HCT116 (cell line): Measurements from ENCODE around the gene SCRG1. TPM values are rescaled to one million over a fixed set of nuclear protein-coding genes. Genes with fewer than 3 reads are reported as not detected.

Experiments used
- ATAC-seq: fragments of 200-7000 bp; cut with Tn5 transposase; 2 replicates; pipeline ENCODE4 v1.9.1; 2020; ENCODE audit warnings: mild to moderate bottlenecking, moderate library complexity
- BruUV-seq: library from RNA; stranded (reverse); fragments of 400-500 nt; replicated peaks from 2 replicates; lab custom pipeline; 2021; lab: Mats Ljungman, UMichigan
- CTCF ChIA-PET: fragments of 300-600 bp; sonication (Branson Sonifier 250); formaldehyde crosslinking; loops from one replicate; lab custom pipeline; 2021; ENCODE audit warnings: antibody characterized with exemption; lab: Charles Lee
- POLR2A ChIA-PET: fragments of 300-600, 350-600 bp; sonication (Branson Sonifier 250); formaldehyde crosslinking; loops from one replicate; lab custom pipeline; 2021; ENCODE audit warnings: antibody characterized with exemption; lab: Charles Lee
- RAD21 ChIA-PET, 2 experiments: fragments of 300-600 bp; sonication (Branson Sonifier 250); formaldehyde crosslinking; loops; one replicate each; lab custom pipeline; 2023; ENCODE audit warnings: low total read pairs in 2 of 2; ENCODE audit not compliant: uncharacterized antibody in 2 of 2, unreplicated experiment in 2 of 2, low non-redundant PET in 1 of 2; lab: Charles Lee
- DNase-seq: peaks from one replicate; pipeline ENCODE4 v3.0.0-alpha.2; 2010; ENCODE audit warnings: low read depth, low spot score
- H2AFZ ChIP-seq: fragments of 200-600 bp; shearing (Covaris generic), sonication (generic); 2 replicates; pipeline ENCODE4 v1.6.1; 2017; ENCODE audit warnings: low read depth, mixed run types, mixed read lengths, antibody characterized with exemption, low read length; ENCODE audit not compliant: poor library complexity, severe bottlenecking
- H3K27ac ChIP-seq: 2 replicates; pipeline ENCODE4 v1.5.1; 2012; ENCODE audit warnings: low read depth, low read length
- H3K27me3 ChIP-seq: fragments of 200-600 bp; sonication (generic); 2 replicates; pipeline ENCODE4 v1.6.1; 2016; ENCODE audit warnings: mixed run types, low read length, mixed read lengths; ENCODE audit not compliant: insufficient read depth
- H3K36me3 ChIP-seq, 2 experiments: fragments of 200-500 bp in 1 of 2; fragments of 200-600 bp in 1 of 2; sonication (Bioruptor generic) in 1 of 2; sonication (generic) in 1 of 2; 2 replicates each; pipeline versions ENCODE4 v1.5.1 to v1.6.1; 2014 to 2016; ENCODE audit warnings: low read length in 2 of 2, inconsistent platforms in 1 of 2, mixed read lengths in 1 of 2, mixed run types in 1 of 2; ENCODE audit not compliant: insufficient read depth in 2 of 2, control insufficient read depth in 1 of 2
- H3K4me1 ChIP-seq, 2 experiments: fragments of 200-600 bp in 1 of 2; sonication (generic) in 1 of 2; 2 replicates each; pipeline versions ENCODE4 v1.5.1 to v1.6.1; 2012 to 2017; ENCODE audit warnings: low read length in 2 of 2, inconsistent platforms in 1 of 2, mild to moderate bottlenecking in 1 of 2, mixed read lengths in 1 of 2, mixed run types in 1 of 2, moderate library complexity in 1 of 2; ENCODE audit not compliant: insufficient read depth in 2 of 2, control insufficient read depth in 1 of 2
- H3K4me2 ChIP-seq: fragments of 200-600 bp; sonication (generic); 2 replicates; pipeline ENCODE4 v1.6.1; 2017; ENCODE audit warnings: mixed run types, low read length, mixed read lengths
- H3K4me3 ChIP-seq, 2 experiments: fragments of 200-600 bp in 1 of 2; sonication (generic) in 1 of 2; replicated peaks in 1 of 2; 2 replicates each; pipeline ENCODE4 v1.5.1; 2011 to 2016; ENCODE audit warnings: low read length in 2 of 2, control low read depth in 1 of 2, low read depth in 1 of 2, mild to moderate bottlenecking in 1 of 2, mixed read lengths in 1 of 2, mixed run types in 1 of 2
- H3K79me2 ChIP-seq: fragments of 200-600 bp; sonication (generic); 2 replicates; pipeline ENCODE4 v1.6.1; 2017; ENCODE audit warnings: mild to moderate bottlenecking, mixed run types, low read length, moderate library complexity, mixed read lengths; ENCODE audit not compliant: insufficient read depth
- H3K9ac ChIP-seq: fragments of 200-600 bp; sonication (generic); 2 replicates; pipeline ENCODE4 v1.6.1; 2016; ENCODE audit warnings: low read length, mixed read lengths
- H3K9me2 ChIP-seq: fragments of 200-600 bp; sonication (generic), shearing (Covaris generic); 2 replicates; pipeline ENCODE4 v1.6.1; 2017; ENCODE audit warnings: mixed run types, mild to moderate bottlenecking, moderate library complexity; ENCODE audit not compliant: insufficient read depth
- H3K9me3 ChIP-seq, 2 experiments: fragments of 200-500 bp in 1 of 2; fragments of 200-600 bp in 1 of 2; sonication (Bioruptor generic) in 1 of 2; sonication (generic) in 1 of 2; 2 replicates each; pipeline ENCODE4 v1.6.1; 2014 to 2017; ENCODE audit warnings: low read length in 2 of 2, mixed read lengths in 2 of 2, inconsistent platforms in 1 of 2, low read depth in 1 of 2, mild to moderate bottlenecking in 1 of 2, mixed run types in 1 of 2, moderate library complexity in 1 of 2; ENCODE audit not compliant: control insufficient read depth in 1 of 2, insufficient read depth in 1 of 2
- H4K20me1 ChIP-seq: fragments of 200-600 bp; sonication (generic), shearing (Covaris generic); 2 replicates; pipeline ENCODE4 v1.6.1; 2017; ENCODE audit warnings: mixed run types, mild to moderate bottlenecking, moderate library complexity; ENCODE audit not compliant: insufficient read depth
- ATF3 ChIP-seq: IDR thresholded peaks from 2 replicates; pipeline ENCODE4 v1.6.1; 2012
- CBX3 ChIP-seq: IDR thresholded peaks from 2 replicates; pipeline ENCODE4 v1.6.1; 2012; ENCODE audit warnings: low read depth
- CEBPB ChIP-seq: IDR thresholded peaks from 2 replicates; pipeline ENCODE4 v1.6.1; 2012; ENCODE audit warnings: low read depth
- EGR1 ChIP-seq: IDR thresholded peaks from 2 replicates; pipeline ENCODE4 v1.6.1; 2012; ENCODE audit warnings: low read depth
- ELF1 ChIP-seq: IDR thresholded peaks from 2 replicates; pipeline ENCODE4 v1.6.1; 2012; ENCODE audit warnings: low read depth, borderline replicate concordance
- EZH2 ChIP-seq: fragments of 200-600 bp; sonication (generic); IDR thresholded peaks from 2 replicates; pipeline ENCODE4 v1.6.1; 2017; ENCODE audit warnings: antibody characterized with exemption, mixed run types
- EZH2phosphoT487 ChIP-seq: fragments of 200-600 bp; IDR thresholded peaks from 2 replicates; pipeline ENCODE4 v1.6.1; 2018; ENCODE audit warnings: antibody characterized with exemption, borderline replicate concordance
- FOSL1 ChIP-seq: IDR thresholded peaks from 2 replicates; pipeline ENCODE4 v1.6.1; 2012; ENCODE audit warnings: low read depth
- MAX ChIP-seq: IDR thresholded peaks from 2 replicates; pipeline ENCODE4 v1.6.1; 2012
- POLR2AphosphoS5 ChIP-seq: IDR thresholded peaks from 2 replicates; pipeline ENCODE4 v1.6.1; 2011; ENCODE audit warnings: mild to moderate bottlenecking, low read depth, low read length, moderate library complexity
- REST ChIP-seq: IDR thresholded peaks from 2 replicates; pipeline ENCODE4 v1.6.1; 2012; ENCODE audit warnings: low read depth
- SIN3A ChIP-seq: IDR thresholded peaks from 2 replicates; pipeline ENCODE4 v1.6.1; 2012; ENCODE audit warnings: low read depth
- SP1 ChIP-seq: IDR thresholded peaks from 2 replicates; pipeline ENCODE4 v1.6.1; 2012; ENCODE audit warnings: low read depth
- SRF ChIP-seq: IDR thresholded peaks from 2 replicates; pipeline ENCODE4 v1.6.1; 2012; ENCODE audit warnings: low read depth
- YY1 ChIP-seq: IDR thresholded peaks from 2 replicates; pipeline ENCODE4 v1.6.1; 2011; ENCODE audit warnings: low read length, low read depth, moderate library complexity, mild to moderate bottlenecking; ENCODE audit not compliant: insufficient replicate concordance; ENCODE audit errors: extremely low read depth
- ZNF274 ChIP-seq: fragments of 200-500 bp; sonication (Bioruptor generic); IDR thresholded peaks from 2 replicates; pipeline ENCODE4 v1.6.1; 2014; ENCODE audit warnings: mild to moderate bottlenecking, low read depth, low read length, inconsistent platforms
- intact Hi-C: fragments of 100-400 bp; cut with micrococcal nuclease; formaldehyde crosslinking; loops from 2 replicates; pipeline ENCODE4 v1.10.0; 2022
- total RNA-seq: library from RNA; stranded (reverse); gene quantifications from one replicate; pipeline ENCODE4 v1.2.1, GENCODE V29; 2021; ENCODE audit not compliant: unreplicated experiment

Gene SCRG1
- total RNA-seq, 1 experiment from 2014 or later: not detected

- DNase-seq (no peak), ATAC-seq (no peak)
- Histone ChIP-seq H3K27ac (no peak overlapping the region), H3K79me2 (no peaks in the 10 kb centered on the region), H3K4me2 (no peak overlapping the region), H3K27me3 (no peaks in the 10 kb centered on the region), H3K4me3 (no peak overlapping the region), H3K36me3 (no peaks in the 10 kb centered on the region), H4K20me1 (no peaks in the 10 kb centered on the region), H3K9me2 (no peaks in the 10 kb centered on the region), H3K4me1 (no peaks in the 10 kb centered on the region), H2AFZ (no peak overlapping the region), H3K9me3 (no peaks in the 10 kb centered on the region), H3K9ac (no peak overlapping the region)
- TF ChIP-seq POLR2AphosphoS5 (no peak), EZH2phosphoT487 (no peak), ZNF274 (no peak), CEBPB (no peak), SIN3A (no peak), SP1 (no peak), ATF3 (no peak), EZH2 (no peak), SRF (no peak), CBX3 (no peak), YY1 (no peak), ELF1 (no peak), FOSL1 (no peak), REST (no peak), EGR1 (no peak), MAX (no peak)
- intact Hi-C loops: loop anchor here (5.0 kb wide), 1 partner anchor 376 kb away; no protein-coding TSS in a partner anchor
- POLR2A ChIA-PET: no interaction called here
- BruUV-seq: no TSS peak
- CTCF ChIA-PET: no interaction called here
- RAD21 ChIA-PET: no interaction called here
Observed at GRCh38 chr4:173403051-173403450, 4.1 kb upstream of the SCRG1 start.
